Cerebellar nuclear complex (tissue), 1 donor: Measurements from ENCODE around the gene RRP1.

ENCODE experiments used
- DNase-seq, 2 experiments: peaks; one replicate each; lab custom pipeline; 2025; lab: John Stamatoyannopoulos, UW

Gene RRP1

GRCh38 chr21:43801006-43801783 is 11.8 kb downstream of the RRP1 start:
- DNase-seq: no peak

- no peak for DNase-seq
Measured at GRCh38 chr21:43802713-43803313, 13.4 kb downstream of the RRP1 start.

GRCh38 chr21:43803558-43804300 is 14.4 kb downstream of the RRP1 start:
- DNase-seq: no peak

- DNase-seq: no peak
Measured at GRCh38 chr21:43805275-43805800, 16.0 kb downstream of the RRP1 start.

- DNase-seq: no peak
Measured at GRCh38 chr21:43806017-43806710, 16.8 kb downstream of the RRP1 start.

GRCh38 chr21:43808367-43808766 is 19.0 kb downstream of the RRP1 start:
- no peak for DNase-seq

- no peak for DNase-seq
Measured at GRCh38 chr21:43808832-43809251, 19.5 kb downstream of the RRP1 start.

- DNase-seq: no peak
Measured at GRCh38 chr21:43809346-43809799, 20.0 kb downstream of the RRP1 start.

- DNase-seq: no peak
Measured at GRCh38 chr21:43809853-43810504, 20.6 kb downstream of the RRP1 start.

GRCh38 chr21:43810505-43811261 is 21.3 kb downstream of the RRP1 start:
- DNase-seq: peak in 1 of 2 experiments; percentile 6

- DNase-seq: no peak
Measured at GRCh38 chr21:43811262-43812105, 22.1 kb downstream of the RRP1 start.

- no peak for DNase-seq
Measured at GRCh38 chr21:43812139-43812821, 22.9 kb downstream of the RRP1 start.

GRCh38 chr21:43812957-43813655 is 23.7 kb downstream of the RRP1 start:
- DNase-seq: no peak

GRCh38 chr21:43813656-43813980 is 24.2 kb downstream of the RRP1 start:
- DNase-seq: no peak

GRCh38 chr21:43814215-43815106 is 25.1 kb downstream of the RRP1 start:
- DNase-seq: no peak

- DNase-seq: no peak
Measured at GRCh38 chr21:43815107-43815613, 25.8 kb downstream of the RRP1 start.

- DNase-seq: no peak
Measured at GRCh38 chr21:43815991-43816390, 26.6 kb downstream of the RRP1 start.
